ENCODE data around the gene ITGB5. TPM values are rescaled to one million over a fixed set of nuclear protein-coding genes. Genes with fewer than 3 reads are reported as not detected.

The ITGB5 gene
- total RNA-seq, 2 donors from 2014 or later = 0.61 to 1.1 TPM

DNA sequence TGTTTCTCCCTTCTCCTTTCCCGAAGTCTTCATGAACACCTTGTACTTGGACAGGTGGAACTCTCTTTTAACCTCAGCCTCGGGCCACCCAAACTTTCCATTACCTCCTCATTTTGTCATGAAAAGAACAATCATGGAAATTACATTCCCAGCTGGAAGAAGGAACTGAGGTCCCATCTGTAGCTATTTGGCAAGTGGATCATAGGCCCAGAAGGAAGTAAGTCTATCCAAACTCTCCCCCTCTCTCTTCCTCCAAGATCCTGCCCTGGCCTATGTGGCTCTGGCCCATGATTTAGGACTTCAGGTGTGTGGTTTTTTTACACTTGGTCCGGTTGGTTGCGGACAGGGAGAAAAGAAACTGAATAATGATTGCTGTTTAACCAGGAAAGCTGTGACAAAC is 44.1 kb downstream of the ITGB5 start:
- no peak overlapping the region for H3K27ac Mint-ChIP-seq
- H3K27me3 Mint-ChIP-seq = peaks cover 8% of the 10 kb centered on the region
- no peaks in the 10 kb centered on the region for H3K9me3 Mint-ChIP-seq
- H3K4me1 Mint-ChIP-seq = no peaks in the 10 kb centered on the region
- ATAC-seq (replicated peaks) = no peak
- H3K4me3 Mint-ChIP-seq = no peak overlapping the region
- no peaks in the 10 kb centered on the region for H3K36me3 Mint-ChIP-seq (ENCODE audit: low read depth)

- H3K9me3 Mint-ChIP-seq = no peaks in the 10 kb centered on the region
- no peak for ATAC-seq (replicated peaks)
- peaks cover 8% of the 10 kb centered on the region for H3K27me3 Mint-ChIP-seq
- no peaks in the 10 kb centered on the region for H3K36me3 Mint-ChIP-seq (ENCODE audit: low read depth)
- no peaks in the 10 kb centered on the region for H3K4me1 Mint-ChIP-seq
- H3K4me3 Mint-ChIP-seq = no peak overlapping the region
- H3K27ac Mint-ChIP-seq = no peak overlapping the region
Observed at GRCh38 chr3:124841517-124841916, 45.6 kb downstream of the ITGB5 start.

GRCh38 chr3:124840331-124840730 is 46.8 kb downstream of the ITGB5 start:
- Mint-ChIP-seq H3K27ac (no peak overlapping the region), H3K36me3 (ENCODE audit: low read depth) (no peaks in the 10 kb centered on the region), H3K4me1 (peaks cover 2% of the 10 kb centered on the region), H3K4me3 (no peak overlapping the region), H3K9me3 (no peaks in the 10 kb centered on the region), H3K27me3 (peaks cover 8% of the 10 kb centered on the region)
- ATAC-seq (replicated peaks) = no peak

DNA sequence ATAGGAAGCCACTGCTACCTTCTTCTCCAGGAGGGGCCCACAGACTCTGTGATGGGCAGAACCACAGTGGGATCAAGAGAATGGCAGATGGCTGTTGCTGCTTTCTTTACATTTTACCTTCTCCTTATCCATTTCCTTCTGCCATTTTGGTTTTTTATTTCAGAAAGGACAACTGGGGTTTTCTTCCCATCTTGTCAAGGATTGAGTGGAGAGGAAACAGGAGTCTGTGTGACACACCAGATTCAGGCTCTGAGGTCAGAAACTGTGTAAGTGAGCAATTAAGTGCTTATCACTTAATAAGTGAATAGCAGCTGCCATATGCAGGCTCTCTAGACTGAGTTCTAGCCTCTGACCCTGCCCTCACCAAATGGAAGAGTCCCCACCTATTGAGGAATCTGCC is 47.3 kb downstream of the ITGB5 start:
- Mint-ChIP-seq H3K9me3 (no peaks in the 10 kb centered on the region), H3K4me3 (no peak overlapping the region), H3K36me3 (ENCODE audit: low read depth) (no peaks in the 10 kb centered on the region), H3K27me3 (peaks cover 8% of the 10 kb centered on the region), H3K4me1 (peaks cover 6% of the 10 kb centered on the region), H3K27ac (no peak overlapping the region)
- no peak for ATAC-seq (replicated peaks)

GRCh38 chr3:124838963-124839362 is 48.2 kb downstream of the ITGB5 start:
- H3K27ac Mint-ChIP-seq = no peak overlapping the region
- no peaks in the 10 kb centered on the region for H3K36me3 Mint-ChIP-seq (ENCODE audit: low read depth)
- H3K27me3 Mint-ChIP-seq = peaks cover 8% of the 10 kb centered on the region
- no peak overlapping the region for H3K4me3 Mint-ChIP-seq
- no peak for ATAC-seq (replicated peaks)
- no peaks in the 10 kb centered on the region for H3K9me3 Mint-ChIP-seq
- H3K4me1 Mint-ChIP-seq = peaks cover 8% of the 10 kb centered on the region

GRCh38 chr3:124837730-124838186 is 49.4 kb downstream of the ITGB5 start:
- H3K27me3 Mint-ChIP-seq = peaks cover 8% of the 10 kb centered on the region
- no peak overlapping the region for H3K4me3 Mint-ChIP-seq
- no peak for ATAC-seq (replicated peaks)
- H3K27ac Mint-ChIP-seq = no peak overlapping the region
- H3K4me1 Mint-ChIP-seq = peaks cover 8% of the 10 kb centered on the region
- no peaks in the 10 kb centered on the region for H3K9me3 Mint-ChIP-seq
- no peaks in the 10 kb centered on the region for H3K36me3 Mint-ChIP-seq (ENCODE audit: low read depth)

DNA sequence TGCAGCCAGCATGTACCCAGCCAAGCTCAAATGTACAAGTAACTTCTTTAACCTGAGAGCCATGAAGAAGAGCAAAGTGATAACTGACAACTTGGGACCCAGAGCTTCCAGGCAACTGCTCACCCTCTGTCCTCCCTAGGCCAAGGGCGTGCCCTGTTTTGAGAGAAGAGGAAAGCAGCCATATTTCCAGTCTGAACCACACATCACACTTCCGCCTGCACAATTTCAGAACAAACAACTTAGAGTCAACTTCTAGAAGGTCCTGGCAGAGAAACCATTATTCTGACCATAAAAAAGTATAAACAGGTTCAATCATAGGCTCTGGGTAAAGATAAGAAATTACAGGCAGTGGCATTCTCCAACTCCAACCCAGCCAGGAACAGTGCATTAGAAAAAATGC is 50.1 kb downstream of the ITGB5 start:
- Mint-ChIP-seq H3K9me3 (no peaks in the 10 kb centered on the region), H3K27ac (peak overlapping the region; percentile 15)
- ATAC-seq (replicated peaks) = no peak

DNA sequence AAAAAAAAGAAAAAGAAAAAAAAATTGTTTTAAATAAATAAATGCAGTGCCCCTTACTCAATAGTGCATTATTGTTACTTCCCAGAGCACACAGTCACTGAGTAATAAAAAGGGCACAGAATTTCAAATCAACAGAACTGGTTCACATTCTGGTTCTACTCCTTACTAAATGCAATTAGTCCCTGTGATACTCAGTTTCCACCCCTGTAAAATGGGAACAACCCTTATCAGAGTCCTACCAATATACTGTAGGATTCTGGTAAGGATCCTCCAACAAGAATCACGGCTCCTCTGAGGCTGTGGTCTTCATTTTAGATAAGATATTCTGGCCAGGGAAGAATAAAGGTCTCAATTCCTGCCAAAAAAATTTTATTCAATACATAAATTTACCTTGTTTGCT is 50.7 kb downstream of the ITGB5 start:
- ATAC-seq (replicated peaks) = no peak
- no peak overlapping the region for H3K4me3 Mint-ChIP-seq
- H3K27me3 Mint-ChIP-seq = peaks cover 3% of the 10 kb centered on the region
- H3K4me1 Mint-ChIP-seq = peaks cover 8% of the 10 kb centered on the region
- H3K27ac Mint-ChIP-seq = no peak overlapping the region
- no peaks in the 10 kb centered on the region for H3K9me3 Mint-ChIP-seq
- no peaks in the 10 kb centered on the region for H3K36me3 Mint-ChIP-seq (ENCODE audit: low read depth)

More for the DNA sequence above, 50.1 kb downstream of the ITGB5 start:
- Mint-ChIP-seq H3K36me3 (ENCODE audit: low read depth) (no peaks in the 10 kb centered on the region), H3K27me3 (peaks cover 4% of the 10 kb centered on the region), H3K4me3 (no peak overlapping the region), H3K4me1 (peaks cover 8% of the 10 kb centered on the region)

DNA sequence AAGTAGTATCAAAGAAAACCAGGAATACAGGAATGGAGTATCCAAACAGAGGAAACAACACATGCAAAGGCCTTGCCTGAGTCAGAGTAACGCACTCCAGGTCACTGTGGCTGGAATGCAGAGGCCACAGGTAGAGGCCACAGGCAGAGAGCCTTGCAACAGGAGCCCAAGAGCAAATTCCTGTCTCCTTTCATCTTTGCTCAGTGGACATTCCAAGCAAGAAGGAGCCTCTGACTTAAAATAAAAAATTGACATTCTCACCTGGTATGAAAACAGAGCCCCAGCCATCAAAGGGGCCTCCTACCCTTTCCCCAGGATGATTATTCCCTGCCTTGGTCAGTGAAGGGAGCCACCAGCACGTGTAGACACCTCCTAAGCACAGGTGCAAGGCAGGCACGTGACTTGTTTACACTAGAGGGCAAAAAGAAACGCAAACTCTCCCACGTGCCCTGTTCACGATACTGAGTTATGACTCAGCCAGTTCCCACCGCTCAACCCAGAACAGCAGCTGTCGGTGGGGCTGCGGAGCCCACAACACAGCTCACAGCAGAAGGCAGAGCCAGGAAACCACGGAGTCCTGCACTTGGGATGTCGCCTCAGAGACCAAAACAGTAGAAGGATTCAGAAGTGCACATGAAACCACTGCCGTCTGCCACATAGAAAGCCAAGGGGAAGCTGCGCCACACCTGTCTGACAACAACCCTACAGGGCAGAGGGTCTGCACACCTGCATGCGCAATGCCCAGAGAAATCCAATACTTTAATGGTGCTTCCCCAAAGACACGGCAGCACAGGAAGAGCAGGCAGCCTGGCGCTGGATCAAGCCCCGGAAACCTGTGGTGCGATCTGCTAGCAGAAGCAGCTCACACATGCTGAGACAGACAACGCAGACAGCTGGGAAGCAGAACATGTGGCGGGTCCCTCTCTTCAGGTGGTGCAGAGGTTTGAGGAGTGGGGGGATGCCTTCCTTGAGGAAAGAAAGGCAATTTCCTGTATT is 52.1 kb downstream of the ITGB5 start:
- Mint-ChIP-seq H3K4me1 (peaks cover 8% of the 10 kb centered on the region), H3K4me3 (peak overlapping the region; percentile 77), H3K36me3 (ENCODE audit: low read depth) (no peaks in the 10 kb centered on the region), H3K27me3 (no peaks in the 10 kb centered on the region), H3K9me3 (no peaks in the 10 kb centered on the region), H3K27ac (peak overlapping the region; percentile 38)
- peak; percentile 89 for ATAC-seq (replicated peaks)

DNA sequence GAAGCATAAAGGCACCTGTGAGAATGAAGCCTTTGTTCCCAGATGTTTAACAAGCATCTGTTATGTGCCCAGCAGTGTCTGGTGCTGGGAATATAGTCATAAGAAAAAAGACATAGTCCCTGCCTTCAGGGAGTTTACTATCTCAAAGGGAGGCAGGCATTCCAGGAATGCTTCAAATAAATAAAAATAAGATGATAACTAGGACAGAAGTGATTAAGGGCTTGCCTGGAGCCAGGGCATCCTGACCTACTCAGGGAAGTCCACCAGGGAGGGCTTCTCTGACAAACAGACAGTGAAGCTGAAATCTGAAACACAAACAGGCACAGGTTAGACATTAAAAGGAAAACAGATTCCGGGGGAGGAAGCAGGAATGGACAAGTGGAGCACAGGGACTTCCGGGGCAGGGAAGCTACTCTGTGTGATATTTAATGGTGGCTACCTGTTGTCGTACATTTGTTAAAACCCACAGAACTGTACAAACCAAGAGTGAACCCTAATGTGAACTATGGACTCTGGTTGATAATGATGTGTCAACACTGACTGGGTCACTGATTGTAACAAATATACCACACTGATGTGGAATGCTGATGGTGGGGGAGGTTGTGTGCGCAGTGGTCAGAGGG is 53.3 kb downstream of the ITGB5 start:
- H3K27ac Mint-ChIP-seq = peak overlapping the region; percentile 39
- no peaks in the 10 kb centered on the region for H3K9me3 Mint-ChIP-seq
- ATAC-seq (replicated peaks) = no peak

DNA sequence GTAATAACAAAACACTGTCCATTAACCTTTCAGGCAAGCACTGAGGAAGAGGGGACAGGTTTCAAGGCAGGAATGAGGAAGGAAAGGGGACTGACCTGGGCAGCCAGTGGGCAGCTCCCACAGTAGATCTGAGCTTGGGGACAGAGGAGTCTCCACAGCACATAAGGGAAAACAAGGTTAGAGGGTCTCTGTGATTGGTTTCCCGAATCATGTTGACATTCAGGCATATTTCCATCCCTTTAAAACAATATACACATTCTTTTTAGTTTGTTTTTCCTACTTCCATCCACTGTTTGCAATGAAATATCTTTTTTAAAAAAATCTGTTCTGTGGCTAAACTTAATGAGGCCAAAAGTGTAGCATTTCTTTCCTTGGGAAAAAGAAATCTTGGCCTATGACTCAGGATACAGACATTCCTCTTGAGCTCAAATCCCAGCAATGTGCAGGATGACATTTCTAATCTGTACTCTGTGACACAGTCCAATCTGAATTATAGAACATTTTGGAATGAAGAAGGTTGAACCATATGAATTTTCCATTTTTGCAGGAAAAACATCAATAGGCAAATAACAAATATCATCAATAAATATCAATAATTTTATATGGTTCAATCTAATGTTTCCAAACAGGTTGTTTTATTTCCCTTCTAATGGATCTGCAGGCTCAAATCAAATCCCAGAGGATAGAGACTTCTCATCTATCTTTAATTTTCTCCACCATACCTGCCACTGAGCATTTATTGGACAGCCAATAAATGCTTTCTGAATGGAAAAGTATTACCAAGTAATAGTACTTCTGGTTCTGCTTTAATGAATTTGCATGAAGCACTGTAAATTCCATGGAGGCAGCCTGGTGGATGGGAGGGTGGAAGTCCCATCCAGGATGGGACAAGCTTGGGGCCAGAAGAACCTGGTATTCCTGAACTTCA is 54.1 kb downstream of the ITGB5 start:
- no peaks in the 10 kb centered on the region for H3K36me3 Mint-ChIP-seq (ENCODE audit: low read depth)
- no peak for ATAC-seq (replicated peaks)
- no peak overlapping the region for H3K27ac Mint-ChIP-seq
- H3K4me3 Mint-ChIP-seq = peak overlapping the region; percentile 10
- no peaks in the 10 kb centered on the region for H3K9me3 Mint-ChIP-seq
- H3K4me1 Mint-ChIP-seq = peaks cover 8% of the 10 kb centered on the region
- H3K27me3 Mint-ChIP-seq = peaks cover 3% of the 10 kb centered on the region

More for the DNA sequence above, 53.3 kb downstream of the ITGB5 start:
- Mint-ChIP-seq H3K4me1 (peaks cover 8% of the 10 kb centered on the region), H3K36me3 (ENCODE audit: low read depth) (no peaks in the 10 kb centered on the region), H3K4me3 (peak overlapping the region; percentile 10), H3K27me3 (peaks cover 3% of the 10 kb centered on the region)

DNA sequence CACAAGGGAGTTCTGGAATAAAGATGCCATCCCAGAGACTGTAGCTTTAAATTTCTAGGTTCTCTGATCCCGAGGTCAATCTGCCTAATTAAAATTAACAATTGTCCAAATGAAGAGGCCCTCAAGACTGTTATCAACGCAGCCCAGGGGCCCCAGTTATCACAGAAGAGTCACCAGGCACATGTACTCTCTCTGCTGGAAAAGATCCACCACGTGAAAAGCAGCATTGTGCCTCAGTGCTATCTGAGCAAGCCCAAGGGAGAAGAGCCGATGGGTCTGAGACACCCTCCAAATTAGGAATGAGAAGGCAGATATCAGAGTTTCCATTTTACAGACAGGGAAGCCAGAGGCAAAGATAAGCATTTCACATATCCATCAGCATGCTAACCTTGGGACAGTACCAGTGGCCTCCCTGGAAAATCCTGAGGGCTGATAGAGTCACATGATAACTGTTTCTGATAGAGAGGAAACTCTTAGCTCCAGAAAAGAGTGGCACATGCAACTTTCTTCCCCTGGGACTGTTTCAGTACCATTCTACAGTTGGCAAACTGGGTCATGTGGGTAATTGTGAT is 55.5 kb downstream of the ITGB5 start:
- Mint-ChIP-seq H3K4me1 (peaks cover 8% of the 10 kb centered on the region), H3K27me3 (peaks cover 3% of the 10 kb centered on the region), H3K4me3 (no peak overlapping the region), H3K9me3 (no peaks in the 10 kb centered on the region), H3K36me3 (ENCODE audit: low read depth) (no peaks in the 10 kb centered on the region), H3K27ac (no peak overlapping the region)
- no peak for ATAC-seq (replicated peaks)

- Mint-ChIP-seq H3K4me3 (no peak overlapping the region), H3K36me3 (ENCODE audit: low read depth) (no peaks in the 10 kb centered on the region), H3K27ac (no peak overlapping the region), H3K4me1 (peaks cover 3% of the 10 kb centered on the region), H3K27me3 (peaks cover 3% of the 10 kb centered on the region), H3K9me3 (no peaks in the 10 kb centered on the region)
- no peak for ATAC-seq (replicated peaks)
Observed at GRCh38 chr3:124829819-124830554, 57.2 kb downstream of the ITGB5 start.

Measured in activated T-helper 17 cell treated with anti-CD3 and anti-CD28 coated beads, Interleukin-2, amount 50 U/mL, for 72 hours (primary cell).